GM21423 (cell line): ENCODE data around the gene DNAJC5.
"Not testable (repeated sequence)": the region's sequence is repeated elsewhere in the genome, so short reads cannot be mapped to it uniquely, and the experiment has no call there.

Experiments
- ATAC-seq: cut with Tn5 transposase; IDR thresholded peaks from one replicate; pipeline ENCODE4 v1.9.1; 2021; ENCODE audit warnings: mild to moderate bottlenecking, moderate library complexity; ENCODE audit not compliant: unreplicated experiment

Gene DNAJC5, protein sequence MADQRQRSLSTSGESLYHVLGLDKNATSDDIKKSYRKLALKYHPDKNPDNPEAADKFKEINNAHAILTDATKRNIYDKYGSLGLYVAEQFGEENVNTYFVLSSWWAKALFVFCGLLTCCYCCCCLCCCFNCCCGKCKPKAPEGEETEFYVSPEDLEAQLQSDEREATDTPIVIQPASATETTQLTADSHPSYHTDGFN

DNA sequence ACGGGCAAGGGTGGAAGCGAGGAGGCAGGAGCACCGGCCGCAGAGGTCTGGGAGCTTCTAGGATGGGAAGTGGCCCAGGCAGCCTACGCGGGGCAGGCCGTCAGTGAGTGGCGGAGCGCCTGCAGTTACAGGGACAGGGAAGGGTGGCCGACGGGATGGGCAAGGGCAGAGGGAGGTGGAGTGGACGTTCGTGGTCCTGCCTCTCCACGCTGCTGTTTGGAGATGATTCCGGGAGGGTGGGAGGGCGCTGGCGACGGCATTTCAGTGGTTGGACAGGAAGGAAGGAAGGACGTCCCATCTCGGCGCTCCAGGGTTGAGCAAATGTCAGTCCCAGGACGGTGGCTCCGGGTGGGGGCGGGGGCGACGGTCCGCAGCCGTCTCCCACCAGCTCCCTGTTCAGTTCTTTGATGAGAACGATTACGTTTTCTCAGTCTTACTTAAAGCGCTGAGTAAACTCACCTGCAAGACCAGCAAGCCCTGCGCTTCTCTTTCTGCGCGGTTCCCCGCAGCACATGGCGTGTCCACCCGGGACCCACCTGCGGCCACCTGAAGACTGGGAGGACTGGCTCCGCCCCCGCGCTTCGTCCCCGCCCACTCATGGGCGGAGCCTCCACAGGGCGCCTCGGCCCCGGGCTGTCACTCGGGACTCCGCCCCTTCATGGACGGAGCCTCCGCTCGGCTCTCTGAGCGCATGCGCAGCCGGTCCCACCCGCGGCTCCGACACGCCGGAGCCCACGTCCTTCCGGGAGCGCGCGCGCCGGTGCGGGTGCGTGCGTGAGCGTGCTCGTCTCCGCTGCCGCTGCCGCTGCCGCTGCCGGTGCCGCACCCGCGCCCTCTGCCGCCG is at the start of gene DNAJC5:
DNAJC5 (plus strand) TSS at position 769 of the 844 bp plus-strand sequence. CDS start 33,220 bp downstream, outside the sequence.
- peak; percentile 82 for ATAC-seq

DNA sequence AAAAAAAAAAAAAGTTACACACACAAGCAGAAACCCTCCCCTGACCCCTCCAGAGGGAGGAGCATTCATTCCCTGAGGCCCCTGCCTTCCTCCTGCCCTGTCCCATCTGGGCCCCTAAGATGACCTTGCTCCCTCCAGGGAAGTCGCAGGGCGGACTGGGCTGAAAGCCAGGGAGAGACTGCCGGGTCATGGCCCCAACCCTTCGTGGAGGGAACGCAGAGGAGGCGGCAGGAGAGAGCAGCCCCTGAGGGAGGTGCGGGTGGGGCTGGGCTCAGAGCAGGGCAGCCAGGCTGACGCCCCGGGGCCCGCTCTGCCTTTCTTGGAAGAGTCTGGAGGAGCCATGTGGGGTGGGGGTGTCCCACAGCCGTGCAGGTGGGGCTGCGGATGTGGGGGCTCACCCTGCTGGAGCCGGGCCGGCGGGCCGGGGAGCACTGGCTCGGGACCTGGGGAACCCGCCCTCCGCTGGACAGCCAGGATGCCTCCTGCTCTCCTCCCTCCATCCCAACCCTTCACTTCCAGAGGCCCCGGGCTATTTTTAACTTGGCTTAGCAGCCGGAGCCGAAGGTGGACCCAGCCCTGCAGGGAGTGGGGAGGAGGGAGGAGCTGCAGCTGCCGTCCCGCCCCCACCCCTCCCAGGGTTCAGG is 48.7 kb upstream of the DNAJC5 start:
- ATAC-seq: no peak

DNA sequence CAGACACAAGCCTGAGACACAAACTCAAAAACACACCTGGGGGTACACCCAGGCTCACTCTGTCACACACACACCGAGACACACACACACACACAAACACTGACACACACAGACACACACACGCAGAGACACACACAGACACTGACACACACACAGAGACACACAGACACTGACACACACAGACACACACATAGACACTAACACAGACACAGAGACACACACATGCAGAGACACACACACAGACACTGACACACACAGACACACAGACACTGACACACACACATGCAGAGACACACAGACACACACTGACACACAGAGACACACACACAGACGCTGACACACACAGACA is 48.1 kb upstream of the DNAJC5 start:
- ATAC-seq: no peak

DNA sequence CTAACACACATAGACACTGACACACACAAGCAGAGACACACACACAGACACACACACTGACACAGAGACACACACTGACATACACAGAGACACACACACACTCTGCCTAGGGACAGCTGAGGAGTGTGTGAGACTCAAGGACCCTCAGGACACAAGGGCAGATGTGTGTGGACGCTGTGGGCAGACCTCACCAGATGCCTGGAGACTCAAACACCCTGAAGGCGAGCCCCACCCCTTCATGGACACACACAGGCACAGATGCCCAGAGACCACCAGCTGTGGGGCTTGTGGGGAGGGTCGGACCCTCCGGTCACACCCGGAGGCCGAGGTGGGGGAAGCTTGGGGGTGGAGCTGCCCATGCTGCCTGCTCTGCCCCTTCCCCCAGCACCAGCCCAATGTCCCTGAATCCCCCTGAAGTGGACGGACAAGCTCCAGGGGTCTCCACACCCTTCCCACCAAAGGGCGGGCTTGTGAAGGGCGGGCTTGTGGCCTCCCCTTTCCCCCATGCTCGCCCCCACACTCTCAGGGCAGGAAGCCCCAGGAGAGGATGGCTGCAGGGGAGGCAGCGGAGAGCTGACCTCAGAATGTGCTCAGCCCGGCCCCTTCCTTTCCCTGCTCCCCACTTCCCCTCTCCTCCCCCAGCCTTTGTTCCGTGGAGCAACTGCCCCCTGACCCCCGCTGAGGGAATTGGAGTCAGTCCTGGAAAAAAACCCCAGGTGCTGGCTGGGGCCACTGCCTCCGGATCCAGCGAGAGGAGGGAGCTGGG is 47.5 kb upstream of the DNAJC5 start:
- ATAC-seq: no peak

DNA sequence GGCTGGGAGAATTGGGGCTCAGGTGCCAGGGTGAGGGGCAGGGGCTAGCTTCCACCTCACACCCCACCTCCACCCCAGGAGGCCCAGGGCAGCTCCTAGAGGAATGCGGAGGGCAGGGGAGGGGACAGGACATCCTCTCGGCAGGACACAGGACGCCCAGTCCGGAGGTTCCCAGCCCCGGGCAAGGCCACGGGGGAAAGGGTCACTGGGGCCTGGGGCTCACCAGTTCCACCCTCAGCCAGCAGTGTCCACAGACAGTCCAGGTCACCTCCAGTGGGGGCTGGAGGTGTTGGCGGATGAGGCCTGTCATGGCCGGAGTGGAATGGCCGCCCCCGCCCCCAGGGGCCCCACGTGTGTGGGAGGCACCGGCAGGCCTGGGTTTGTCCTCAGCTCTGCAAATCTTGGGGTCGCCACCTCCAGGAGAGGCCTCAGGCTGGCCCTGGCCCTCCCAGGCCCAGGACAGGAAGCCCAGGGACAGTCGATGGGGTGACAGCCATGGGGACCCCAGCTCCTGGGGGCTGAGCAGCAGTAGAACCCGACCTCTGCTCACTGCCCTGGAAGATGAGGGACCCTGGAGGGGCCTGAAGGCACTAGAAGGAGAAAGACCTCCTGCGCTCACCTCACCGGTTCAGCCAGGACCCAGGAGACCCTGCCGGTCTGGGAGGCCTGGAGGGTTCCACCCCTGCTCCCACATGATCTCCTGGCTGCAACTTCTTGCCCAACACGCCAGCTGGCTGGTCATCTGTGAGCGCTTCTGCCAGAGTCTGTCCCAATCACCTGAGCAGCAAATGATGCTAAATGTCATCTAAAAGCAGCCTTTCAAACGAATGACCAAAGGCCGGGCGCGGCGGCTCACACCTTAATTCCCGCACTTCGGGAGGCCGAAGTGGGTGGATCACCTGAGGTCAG is 46.7 kb upstream of the DNAJC5 start:
- no peak for ATAC-seq

DNA sequence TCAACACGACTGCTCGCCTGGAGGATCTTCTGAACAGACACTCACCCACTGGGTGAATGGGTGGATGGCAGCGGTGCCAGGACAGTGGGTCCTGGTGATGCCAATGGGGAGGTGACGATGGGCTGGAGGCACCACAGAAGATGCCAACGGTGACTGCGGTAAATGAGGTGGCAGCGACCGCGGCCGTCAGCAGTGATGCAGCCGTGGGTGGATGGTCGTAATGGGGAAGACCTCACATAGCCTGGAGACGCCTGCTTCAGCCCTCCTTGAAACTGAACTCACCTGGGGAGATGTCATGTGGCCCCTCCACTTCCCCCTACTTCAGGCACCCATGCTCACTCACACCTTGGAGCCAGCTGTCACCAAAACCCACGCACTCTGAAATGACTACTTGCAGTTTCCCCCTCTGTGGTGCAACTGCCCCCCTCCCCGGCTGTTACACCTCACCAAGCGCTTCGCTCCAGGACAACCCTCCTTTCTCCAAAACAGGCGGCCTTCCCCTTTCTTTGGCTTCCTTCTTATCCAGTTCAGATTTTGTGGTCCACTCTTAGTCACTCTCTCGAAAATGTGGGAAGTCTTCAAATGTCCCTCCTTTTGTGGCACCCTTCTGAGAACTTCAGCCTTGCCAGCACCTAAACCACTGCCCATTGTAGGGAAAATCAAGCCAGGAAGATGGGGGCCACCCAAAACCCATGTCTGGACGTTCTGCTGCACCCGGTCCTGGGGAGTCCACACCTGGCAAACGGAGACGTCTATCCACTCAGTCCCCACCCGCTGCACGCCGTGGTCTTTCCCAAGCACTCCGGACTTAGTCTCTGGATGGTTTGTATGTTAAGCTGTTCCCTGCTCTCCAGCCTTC is 44.0 kb upstream of the DNAJC5 start:
- peak; percentile 78 for ATAC-seq

DNA sequence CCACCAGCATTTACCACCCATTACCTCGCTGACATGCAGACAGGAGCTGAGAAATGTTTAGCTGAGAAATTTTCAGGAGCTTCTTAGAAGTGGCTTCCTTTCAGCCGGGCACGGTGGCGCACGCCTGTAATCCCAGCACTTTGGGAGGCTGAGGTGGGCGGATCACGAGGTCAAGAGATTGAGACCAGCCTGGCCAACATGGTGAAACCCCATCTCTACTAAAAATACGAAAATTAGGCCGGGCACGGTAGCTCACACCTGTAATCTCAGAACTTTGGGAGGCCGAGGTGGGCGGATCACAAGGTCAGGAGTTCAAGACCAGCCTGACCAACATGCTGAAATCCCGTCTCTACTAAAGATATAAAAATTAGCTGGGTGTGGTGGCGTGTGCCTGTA is 43.4 kb upstream of the DNAJC5 start:
- not testable (repeated sequence) for ATAC-seq

DNA sequence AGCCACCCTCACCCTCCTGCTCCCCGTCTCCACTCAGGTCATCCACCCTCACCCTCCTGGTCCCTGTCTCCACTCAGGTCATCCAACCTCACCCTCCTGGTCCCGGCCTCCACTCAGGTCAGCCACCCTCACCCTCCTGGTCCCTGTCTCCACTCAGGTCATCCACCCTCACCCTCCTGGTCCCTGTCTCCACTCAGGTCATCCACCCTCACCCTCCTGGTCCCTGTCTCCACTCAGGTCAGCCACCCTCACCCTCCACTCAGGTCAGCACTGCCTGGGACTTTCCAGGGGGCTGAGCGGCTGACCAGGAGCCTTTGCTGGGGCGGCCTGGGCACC is 41.2 kb upstream of the DNAJC5 start:
- not testable (repeated sequence) for ATAC-seq

DNA sequence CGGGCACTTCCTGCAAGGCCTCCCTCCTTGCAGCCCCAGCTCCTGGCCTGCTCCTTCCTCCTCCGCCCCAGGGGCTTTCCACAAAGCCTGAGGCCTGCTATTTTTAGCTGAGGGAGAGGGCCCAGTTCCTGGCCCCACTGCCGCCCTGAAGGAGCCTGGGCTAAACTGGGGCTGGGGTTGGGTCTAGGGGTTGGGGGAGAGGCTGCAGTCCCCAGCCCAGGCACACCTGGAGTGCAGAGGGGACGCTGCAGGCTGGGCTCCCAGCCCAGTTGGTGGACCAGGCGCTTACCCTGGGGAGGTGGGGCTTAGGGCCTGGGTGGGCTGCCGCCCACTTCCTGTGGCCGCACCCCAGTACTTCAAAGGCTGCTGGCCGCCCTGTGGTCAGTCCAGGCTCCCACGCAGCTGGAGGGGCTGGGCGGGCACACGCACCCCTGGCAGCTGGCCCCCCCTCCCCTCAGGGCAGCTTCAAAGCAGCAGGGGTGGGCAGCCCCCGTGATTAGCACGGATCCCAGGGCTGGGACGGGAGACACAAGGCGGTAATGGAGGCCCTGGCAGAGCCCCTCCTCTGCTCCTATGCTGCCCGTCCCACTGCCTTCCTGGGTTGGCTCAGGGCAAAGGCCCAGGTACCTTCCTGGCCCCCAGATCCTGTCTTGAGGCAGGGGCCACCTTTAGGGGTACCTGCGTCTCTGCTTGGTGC is 40.7 kb upstream of the DNAJC5 start:
- ATAC-seq: no peak

DNA sequence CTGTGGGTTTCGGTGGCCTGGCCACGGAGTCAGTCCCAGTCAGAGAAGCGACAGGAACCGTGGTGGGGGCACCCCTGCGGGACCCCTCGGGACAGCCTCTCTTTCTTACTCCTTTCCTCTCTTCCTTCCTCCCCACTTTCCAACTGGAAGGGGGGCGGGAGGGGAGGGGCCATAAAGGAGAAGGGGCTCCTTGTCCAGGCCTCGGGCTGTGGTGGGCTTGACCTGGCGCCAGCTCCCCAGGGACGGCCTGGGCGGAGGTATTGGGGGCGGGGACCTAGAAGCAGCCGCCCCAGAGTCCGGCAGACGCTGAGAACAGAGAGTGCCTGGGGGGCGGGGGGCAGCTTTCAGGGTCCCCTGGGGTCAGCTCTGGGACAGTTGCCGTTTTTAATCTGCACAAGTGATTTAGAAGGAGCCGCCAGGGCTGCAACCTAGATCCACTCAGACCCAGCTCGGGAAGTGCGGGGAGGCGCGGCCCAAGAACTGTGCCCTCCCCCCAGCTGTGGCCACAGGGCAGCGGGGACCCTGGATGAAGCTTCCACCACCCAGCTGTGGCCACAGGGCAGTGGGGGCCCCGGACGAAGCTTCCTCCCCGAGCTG is 40.1 kb upstream of the DNAJC5 start:
- no peak for ATAC-seq

DNA sequence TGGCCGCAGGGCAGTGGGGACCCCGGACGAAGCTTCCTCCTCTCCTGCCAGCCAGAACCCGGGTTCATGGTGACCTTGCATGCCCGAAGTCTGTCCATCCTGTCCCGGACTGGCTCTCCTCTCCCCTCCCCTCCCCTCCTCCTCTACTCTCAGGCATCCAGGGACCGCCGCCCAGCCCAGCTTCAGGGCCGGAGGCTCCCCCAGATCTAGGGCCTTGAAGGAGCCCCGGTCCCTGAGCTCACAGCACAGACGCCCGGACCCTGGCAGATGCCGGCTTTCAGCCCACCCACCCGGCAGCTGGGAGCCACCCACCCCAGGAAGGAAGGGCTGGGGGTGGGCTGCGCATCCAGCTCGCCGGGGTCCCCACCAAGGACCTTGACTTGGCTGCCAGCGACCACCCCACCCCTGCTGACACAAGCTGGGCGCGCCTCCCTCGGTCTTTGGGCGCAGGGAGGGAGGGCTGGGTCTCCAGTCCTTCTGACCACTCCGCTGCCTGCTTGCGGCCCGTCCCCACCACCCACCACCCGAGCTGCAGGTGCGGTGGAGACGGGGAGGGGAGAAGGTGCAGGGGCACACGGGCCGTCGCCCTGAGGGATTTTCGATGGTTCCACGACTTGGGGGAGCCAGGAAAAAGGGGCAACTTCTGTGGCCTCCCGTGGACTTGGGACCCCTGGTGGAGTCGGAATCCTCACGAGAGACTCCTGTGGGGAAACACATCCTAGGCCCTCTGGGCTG is 39.4 kb upstream of the DNAJC5 start:
- no peak for ATAC-seq

DNA sequence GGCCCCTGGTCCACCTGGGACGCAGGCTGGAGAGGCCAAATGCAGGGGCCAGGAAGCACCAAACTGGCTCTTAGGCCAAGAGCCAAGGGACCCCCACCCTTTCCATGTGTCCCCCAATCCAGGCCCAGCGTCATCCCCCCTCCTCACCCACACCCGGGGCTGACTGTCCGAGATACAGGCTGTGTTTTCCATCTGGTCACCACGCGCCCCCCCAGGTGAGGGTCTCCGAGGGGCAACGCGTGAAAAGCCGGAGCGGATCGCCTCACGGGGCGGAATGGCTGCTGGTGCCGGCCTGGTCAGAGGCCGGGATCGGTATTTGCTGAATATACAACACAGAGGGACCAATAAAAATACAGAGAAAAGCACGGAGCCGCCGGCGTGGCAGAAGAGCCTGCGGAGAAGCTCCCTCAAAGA is 38.8 kb upstream of the DNAJC5 start:
- ATAC-seq: no peak

DNA sequence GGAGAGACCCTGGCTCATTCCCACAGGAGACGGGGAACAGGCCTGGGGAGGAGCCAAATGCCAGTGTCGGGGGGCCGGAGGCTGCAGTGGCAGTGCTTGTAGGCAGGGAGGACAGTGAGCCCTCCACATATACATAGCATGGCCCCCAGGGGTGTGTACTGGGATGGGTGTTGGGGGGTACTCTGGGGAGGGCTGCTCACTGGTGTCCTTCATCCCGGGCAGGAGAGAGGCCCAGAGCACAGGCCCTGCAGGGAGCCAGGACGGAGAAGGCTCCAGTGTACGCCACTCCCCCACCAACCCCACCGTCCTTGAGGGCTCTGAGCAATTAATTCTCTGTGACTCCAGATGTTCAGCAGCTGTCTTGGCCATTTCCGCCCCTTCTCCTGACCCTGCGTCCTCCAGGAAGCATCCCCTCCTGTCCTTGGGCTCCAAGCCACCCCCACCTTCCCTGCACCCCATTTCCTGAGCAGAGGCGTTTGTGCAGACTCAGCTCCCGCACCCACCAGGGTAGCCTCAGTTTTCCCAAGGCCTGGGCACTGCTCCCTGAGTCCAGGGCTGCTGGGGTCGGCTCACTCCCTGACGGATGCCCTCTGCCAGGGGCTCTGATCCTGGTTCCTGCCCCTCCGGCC is 37.0 kb upstream of the DNAJC5 start:
- no peak for ATAC-seq

DNA sequence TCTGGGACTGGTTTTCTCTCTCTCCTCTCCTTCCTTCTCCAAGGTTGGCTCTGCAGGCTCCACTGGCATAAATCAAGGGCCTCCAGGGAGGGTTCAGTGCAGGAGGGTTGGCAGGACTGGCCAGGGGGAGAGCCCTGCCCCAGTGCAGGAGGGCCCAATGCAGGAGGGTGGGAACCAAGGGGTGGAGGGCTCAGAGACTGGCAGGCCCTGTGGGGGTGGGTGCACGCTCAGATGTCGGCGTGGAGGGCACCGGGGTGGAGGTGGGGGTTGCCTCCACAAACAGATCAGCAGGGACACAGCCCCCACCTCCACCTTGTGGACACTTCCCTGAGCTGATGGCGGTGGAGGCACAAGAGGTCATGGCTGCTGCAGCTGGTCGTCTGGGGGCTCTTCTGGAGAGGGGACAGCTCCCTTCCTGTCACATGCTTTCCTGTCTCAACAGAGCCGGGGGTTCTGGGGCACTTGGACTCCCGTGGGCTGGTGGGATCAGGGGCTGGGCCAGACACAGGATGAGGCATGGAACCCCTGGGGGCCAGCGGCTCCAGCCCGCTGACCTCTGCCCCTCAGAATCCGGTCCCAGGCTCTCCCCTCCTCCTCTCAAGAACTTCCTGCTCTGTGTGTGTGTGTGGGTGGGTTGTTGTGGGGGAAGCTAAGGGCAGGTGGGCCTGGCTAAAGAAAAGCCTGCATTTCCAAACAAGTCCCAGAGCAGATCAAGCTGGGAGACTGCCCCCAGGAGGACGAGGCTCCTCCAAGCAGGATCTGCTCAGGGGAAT is 36.3 kb upstream of the DNAJC5 start:
- ATAC-seq: no peak

DNA sequence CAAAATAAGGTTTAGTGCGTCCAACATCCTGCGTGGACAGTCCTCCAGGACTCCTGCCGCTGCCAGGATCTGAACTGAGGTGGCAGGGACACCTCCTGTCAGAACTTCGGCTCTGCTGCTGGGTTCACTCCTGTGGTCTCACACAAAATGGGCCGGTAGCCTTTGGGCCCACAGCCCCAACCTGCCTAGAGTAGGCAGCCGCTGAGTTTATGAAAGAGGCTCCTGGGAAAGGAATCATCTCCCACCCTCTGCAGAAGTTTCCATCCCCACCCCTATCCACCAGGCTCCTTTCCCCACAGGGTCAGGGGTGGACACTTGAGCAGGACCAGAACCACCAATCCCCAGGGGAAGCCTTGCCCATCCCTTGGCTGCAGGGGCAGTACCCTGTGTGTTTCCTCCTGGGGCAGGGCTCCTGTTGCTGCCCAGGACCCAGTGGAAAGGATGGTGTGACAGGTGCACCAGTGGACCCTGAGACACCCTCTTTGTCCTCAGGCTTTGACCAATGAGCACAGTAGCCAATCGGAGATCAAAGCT is 35.7 kb upstream of the DNAJC5 start:
- no peak for ATAC-seq

DNA sequence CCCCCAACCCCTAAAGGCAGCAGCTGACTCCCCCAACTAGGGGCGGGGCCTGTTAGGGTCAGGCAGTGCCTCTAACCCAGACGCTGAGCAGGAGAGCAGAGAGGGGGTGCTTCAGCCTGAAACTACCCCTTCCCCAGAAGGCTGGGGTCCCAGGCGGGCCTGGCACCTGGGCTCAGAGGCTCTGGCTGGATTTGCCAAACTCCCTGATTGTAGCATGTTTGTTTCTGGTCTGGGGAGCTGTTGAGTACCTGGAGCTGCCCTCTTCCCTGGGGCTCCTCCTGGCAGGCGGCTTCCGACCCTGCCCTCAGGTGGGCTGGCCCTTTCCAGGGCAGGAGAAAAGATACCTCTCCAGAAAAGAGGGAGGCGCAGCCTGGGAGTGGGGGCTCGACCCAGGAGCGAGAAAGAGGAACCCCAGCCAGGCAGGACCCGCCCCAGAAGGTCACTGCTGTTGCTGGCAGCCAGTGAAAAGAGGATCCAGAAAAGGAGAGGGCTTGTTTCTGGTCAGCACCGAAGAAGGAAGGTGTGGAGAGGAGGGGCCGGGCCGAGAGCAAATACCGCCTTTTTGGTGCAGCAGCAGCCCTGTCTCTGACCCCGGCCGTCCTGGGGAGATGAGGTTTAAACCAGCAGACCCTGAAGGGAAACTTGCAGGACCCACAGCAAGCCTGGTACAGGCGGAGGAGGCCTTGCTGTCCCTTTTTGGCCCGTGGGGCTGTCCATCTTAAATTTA is 34.4 kb upstream of the DNAJC5 start:
- no peak for ATAC-seq
